Small intestine (tissue), 7 donors: ENCODE results near the gene TAS2R60. TPM values are rescaled to one million over a fixed set of nuclear protein-coding genes. Genes with fewer than 3 reads are reported as not detected.
A peak's percentile ranks its signal among the peaks of the same experiment; 100 is the strongest.

Experiments used
- DNase-seq, 2 donors: peaks; one replicate each; pipeline versions ENCODE4 v3.0.0 to v3.0.0-alpha.2; 2013
- FAIRE-seq: peaks from 2 replicates; lab custom pipeline; 2012; peaks lifted over from hg19 to GRCh38; lab: Jason Lieb, UNC
- H3K27ac ChIP-seq, 3 donors: one replicate each; pipeline ENCODE4 v1.5.1; 2013; ENCODE audit warnings: low read length in 2 of 3, mild to moderate bottlenecking in 2 of 3, control low read depth in 1 of 3, inconsistent platforms in 1 of 3, low read depth in 1 of 3, moderate library complexity in 1 of 3
- H3K27me3 ChIP-seq, 3 donors: one replicate each; pipeline ENCODE4 v1.6.1; 2013; ENCODE audit warnings: low read length in 3 of 3, inconsistent platforms in 1 of 3; ENCODE audit not compliant: control insufficient read depth in 3 of 3, insufficient read depth in 3 of 3
- H3K36me3 ChIP-seq, 3 donors: one replicate each; pipeline ENCODE4 v1.6.1; 2013; ENCODE audit warnings: low read length in 3 of 3, inconsistent platforms in 1 of 3, low read depth in 1 of 3, mild to moderate bottlenecking in 1 of 3, moderate library complexity in 1 of 3; ENCODE audit not compliant: control insufficient read depth in 3 of 3, insufficient read depth in 2 of 3
- H3K4me1 ChIP-seq, 3 donors: one replicate each; pipeline ENCODE4 v1.6.1; 2013; ENCODE audit warnings: low read length in 2 of 3, inconsistent platforms in 1 of 3, low read depth in 1 of 3, mild to moderate bottlenecking in 1 of 3, moderate library complexity in 1 of 3; ENCODE audit not compliant: control insufficient read depth in 3 of 3, insufficient read depth in 2 of 3
- H3K4me3 ChIP-seq, 3 donors: one replicate each; pipeline ENCODE4 v1.5.1; 2013; ENCODE audit warnings: low read length in 3 of 3, control low read depth in 1 of 3, inconsistent platforms in 1 of 3, low read depth in 1 of 3, mild to moderate bottlenecking in 1 of 3, moderate library complexity in 1 of 3
- H3K9me3 ChIP-seq, 2 donors: one replicate each; pipeline ENCODE4 v1.6.1; 2013; ENCODE audit warnings: low read depth in 1 of 2, low read length in 1 of 2; ENCODE audit not compliant: control insufficient read depth in 2 of 2, insufficient read depth in 1 of 2
- WGBS, 3 donors: extraction: QIAGEN DNeasy Blood & Tissue Kit; methylation state at CpG; one replicate each; pipeline ENCODE4 v1.1.7; 2013; 5-methylcytosine and 5-hydroxymethylcytosine counted together
- polyA plus RNA-seq, 4 donors: library from polyadenylated mRNA; stranded (reverse) in 3 of 4; unstranded in 1 of 4; fragments of 200-250 nt in 3 of 4; fragments of 120-200 nt in 1 of 4; gene quantifications; one replicate each; pipeline versions ENCODE4 v1.2.1 to v1.2.3, GENCODE V29; 2013
- donor health status: healthy with polysubstance abuse.
- donor health status: control.
- donor health status: control.
- donor health status: Bipolar disorder and iron deficiency.
- donor health status: healthy.

TAS2R60 gene
- polyA plus RNA-seq, 4 donors: not detected

- no peaks in the 10 kb centered on the region for H3K27me3 ChIP-seq
- WGBS, 3 donors: 71 to 86% (median 86%) methylated on average over 1 of the region's 1 CpG
- FAIRE-seq: no peak
Observed at GRCh38 chr7:143454091-143454680, 10.9 kb downstream of the TAS2R60 start.

GRCh38 chr7:143455491-143455890 lies 12.2 kb downstream of the TAS2R60 start:
- WGBS, 3 donors: 83 to 95% (median 93%) methylated on average over 2 of the region's 2 CpGs
- H3K36me3 ChIP-seq: no peaks in the 10 kb centered on the region
- no peaks in the 10 kb centered on the region for H3K4me1 ChIP-seq
- no peak overlapping the region for H3K4me3 ChIP-seq
- no peaks in the 10 kb centered on the region for H3K27me3 ChIP-seq
- FAIRE-seq (no peak), DNase-seq (no peak)
- no peak overlapping the region for H3K27ac ChIP-seq
- H3K9me3 ChIP-seq: no peaks in the 10 kb centered on the region

More at GRCh38 chr7:143454091-143454680, 10.9 kb downstream of the TAS2R60 start:
- no peak overlapping the region for H3K4me3 ChIP-seq
- no peak overlapping the region for H3K27ac ChIP-seq
- H3K36me3 ChIP-seq: no peaks in the 10 kb centered on the region
- DNase-seq: no peak
- no peaks in the 10 kb centered on the region for H3K4me1 ChIP-seq
- H3K9me3 ChIP-seq: no peaks in the 10 kb centered on the region

- DNase-seq (no peak), FAIRE-seq (no peak)
- Histone ChIP-seq H3K36me3 (no peaks in the 10 kb centered on the region), H3K4me1 (no peaks in the 10 kb centered on the region), H3K27ac (no peak overlapping the region), H3K4me3 (no peak overlapping the region), H3K27me3 (no peaks in the 10 kb centered on the region), H3K9me3 (no peaks in the 10 kb centered on the region)
- 77 to 88% (median 86%) methylated on average over 4 of the region's 4 CpGs for WGBS, 3 donors
Observed at GRCh38 chr7:143455942-143456341, 12.7 kb downstream of the TAS2R60 start.

DNA sequence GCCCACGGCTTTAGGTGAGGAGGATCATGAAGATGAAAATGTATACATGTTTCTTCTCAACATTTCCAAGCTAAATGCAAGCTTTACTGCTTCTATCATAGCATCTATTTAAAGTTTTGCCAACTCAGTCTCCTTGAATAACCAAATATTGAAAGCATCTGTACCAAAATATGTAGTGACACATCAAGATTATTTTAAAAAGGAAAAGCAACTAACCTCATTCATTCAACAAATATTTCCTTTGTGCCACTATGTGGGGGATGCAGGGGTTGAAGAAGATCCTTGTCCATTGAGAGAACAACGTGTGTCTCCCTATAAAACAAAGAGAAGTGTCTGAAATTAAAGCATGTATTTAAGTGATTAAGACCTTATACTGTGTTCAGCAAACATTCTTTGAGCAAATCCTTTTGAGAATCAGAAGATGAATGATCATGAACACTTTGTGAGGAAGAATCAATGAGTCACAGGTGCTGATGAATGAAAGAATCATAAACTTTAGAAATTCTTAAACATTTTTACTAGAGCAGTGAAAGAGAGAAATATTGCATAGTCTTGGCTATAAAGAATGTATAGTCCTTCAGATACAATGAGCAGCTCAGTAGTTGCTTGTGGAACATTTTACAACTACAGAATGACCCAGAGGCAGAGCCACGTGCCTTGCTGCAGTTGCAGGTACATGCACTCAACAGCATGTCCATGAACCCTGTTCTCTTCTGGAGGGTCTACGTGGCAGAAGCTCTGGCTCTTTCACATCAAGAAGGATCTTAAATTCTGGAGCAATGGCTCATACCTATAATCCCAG lies 13.9 kb downstream of the TAS2R60 start:
- no peak for DNase-seq
- Histone ChIP-seq H3K4me1 (no peaks in the 10 kb centered on the region), H3K36me3 (no peaks in the 10 kb centered on the region), H3K27ac (no peak overlapping the region), H3K4me3 (no peak overlapping the region), H3K9me3 (no peaks in the 10 kb centered on the region), H3K27me3 (no peaks in the 10 kb centered on the region)
- WGBS, 3 donors: 71 to 84% (median 81%) methylated on average over 4 of the region's 4 CpGs
- FAIRE-seq: no peak

- FAIRE-seq (no peak), DNase-seq (no peak)
Observed at GRCh38 chr7:143458263-143458662, 15.0 kb downstream of the TAS2R60 start.

DNA sequence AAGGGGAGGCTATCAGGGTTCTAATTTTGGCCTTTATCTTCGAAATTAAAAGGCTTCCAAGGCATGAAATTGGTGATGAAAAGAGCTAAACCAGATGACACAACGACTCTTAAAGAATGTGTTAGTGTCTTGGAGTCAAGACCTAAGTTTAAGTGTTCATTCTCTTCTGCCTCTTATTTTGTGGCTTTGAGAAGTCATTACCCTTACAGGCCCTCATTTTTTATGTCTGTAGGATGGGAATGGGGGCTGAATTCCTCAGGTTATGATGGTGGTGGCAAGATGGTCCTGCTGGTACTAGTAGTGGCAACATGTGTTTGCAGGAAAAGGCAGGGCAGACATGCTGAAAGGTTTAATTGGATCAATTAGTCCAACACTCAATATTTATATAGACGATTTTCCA lies 15.4 kb downstream of the TAS2R60 start:
- Histone ChIP-seq H3K9me3 (no peaks in the 10 kb centered on the region), H3K27ac (no peak overlapping the region), H3K4me3 (no peak overlapping the region), H3K27me3 (no peaks in the 10 kb centered on the region), H3K36me3 (no peaks in the 10 kb centered on the region), H3K4me1 (no peaks in the 10 kb centered on the region)
- DNase-seq (no peak), FAIRE-seq (no peak)
- 69 to 79% (median 72%) methylated on average over 3 of the region's 3 CpGs for WGBS, 3 donors

More at GRCh38 chr7:143458263-143458662, 15.0 kb downstream of the TAS2R60 start:
- Histone ChIP-seq H3K9me3 (no peaks in the 10 kb centered on the region), H3K36me3 (no peaks in the 10 kb centered on the region), H3K27me3 (no peaks in the 10 kb centered on the region), H3K4me1 (no peaks in the 10 kb centered on the region), H3K27ac (no peak overlapping the region), H3K4me3 (no peak overlapping the region)
- WGBS, 3 donors: 79 to 92% (median 81%) methylated on average over 3 of the region's 3 CpGs

DNA sequence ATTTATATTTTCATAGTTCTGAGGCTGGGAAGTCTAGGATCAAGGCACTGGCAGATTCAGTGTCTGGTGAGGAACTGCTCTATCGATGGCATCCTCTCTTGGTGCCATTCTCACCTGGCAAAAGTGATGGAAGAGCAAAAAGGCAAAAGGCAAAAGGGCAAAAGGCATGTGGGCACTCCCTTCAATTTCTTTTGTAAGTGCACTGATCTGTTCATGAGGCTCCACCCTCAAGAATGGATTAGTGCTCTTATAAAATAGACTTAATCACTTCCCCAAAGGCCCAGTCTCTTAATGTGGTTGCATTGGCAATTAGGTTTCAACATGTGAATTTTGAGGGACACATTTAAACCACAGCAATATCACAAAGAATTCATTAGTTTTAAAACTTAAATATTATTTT lies 16.1 kb downstream of the TAS2R60 start:
- 26 to 80% (median 54%) methylated on average over 1 of the region's 1 CpG for WGBS, 3 donors

GRCh38 chr7:143460271-143460979 lies 17.2 kb downstream of the TAS2R60 start:
- Histone ChIP-seq H3K4me1 (no peaks in the 10 kb centered on the region), H3K36me3 (no peaks in the 10 kb centered on the region), H3K27me3 (no peaks in the 10 kb centered on the region), H3K27ac (no peak overlapping the region), H3K9me3 (no peaks in the 10 kb centered on the region), H3K4me3 (no peak overlapping the region)
- DNase-seq (no peak), FAIRE-seq (no peak)
- 64 to 76% (median 70%) methylated on average over 4 of the region's 4 CpGs for WGBS, 3 donors

More for the DNA sequence above, 16.1 kb downstream of the TAS2R60 start:
- no peaks in the 10 kb centered on the region for H3K36me3 ChIP-seq
- peak in 1 of 2 donors; percentile 69 for DNase-seq
- H3K4me1 ChIP-seq: no peaks in the 10 kb centered on the region
- H3K27me3 ChIP-seq: no peaks in the 10 kb centered on the region
- no peak overlapping the region for H3K4me3 ChIP-seq
- no peaks in the 10 kb centered on the region for H3K9me3 ChIP-seq
- FAIRE-seq: no peak
- no peak overlapping the region for H3K27ac ChIP-seq
